Measurements from ENCODE around the gene TMEM47.

DNA sequence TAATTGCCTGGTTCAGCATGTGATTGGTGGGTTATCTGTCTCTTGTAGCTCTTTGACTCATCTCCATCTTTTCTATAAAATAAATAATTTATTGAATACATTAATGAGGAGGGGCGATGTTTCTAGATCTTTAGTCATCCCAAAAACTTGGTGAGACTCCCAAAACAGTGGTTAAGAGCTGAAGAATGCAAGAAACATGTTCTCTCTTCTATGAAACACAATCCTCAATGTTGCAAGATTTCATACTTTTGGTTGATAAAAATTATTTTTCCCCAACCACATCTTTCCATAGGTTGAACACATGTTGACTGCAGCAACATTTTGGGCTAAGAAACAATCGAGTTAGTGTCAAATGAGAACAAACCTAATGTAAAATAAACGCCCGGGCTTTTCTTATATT lies 1.2 kb upstream of the TMEM47 start:
- TF ChIP-seq POLR2A (IDR thresholded peaks at IDR 0.05): no peak
- TF ChIP-seq, protein P1, sequence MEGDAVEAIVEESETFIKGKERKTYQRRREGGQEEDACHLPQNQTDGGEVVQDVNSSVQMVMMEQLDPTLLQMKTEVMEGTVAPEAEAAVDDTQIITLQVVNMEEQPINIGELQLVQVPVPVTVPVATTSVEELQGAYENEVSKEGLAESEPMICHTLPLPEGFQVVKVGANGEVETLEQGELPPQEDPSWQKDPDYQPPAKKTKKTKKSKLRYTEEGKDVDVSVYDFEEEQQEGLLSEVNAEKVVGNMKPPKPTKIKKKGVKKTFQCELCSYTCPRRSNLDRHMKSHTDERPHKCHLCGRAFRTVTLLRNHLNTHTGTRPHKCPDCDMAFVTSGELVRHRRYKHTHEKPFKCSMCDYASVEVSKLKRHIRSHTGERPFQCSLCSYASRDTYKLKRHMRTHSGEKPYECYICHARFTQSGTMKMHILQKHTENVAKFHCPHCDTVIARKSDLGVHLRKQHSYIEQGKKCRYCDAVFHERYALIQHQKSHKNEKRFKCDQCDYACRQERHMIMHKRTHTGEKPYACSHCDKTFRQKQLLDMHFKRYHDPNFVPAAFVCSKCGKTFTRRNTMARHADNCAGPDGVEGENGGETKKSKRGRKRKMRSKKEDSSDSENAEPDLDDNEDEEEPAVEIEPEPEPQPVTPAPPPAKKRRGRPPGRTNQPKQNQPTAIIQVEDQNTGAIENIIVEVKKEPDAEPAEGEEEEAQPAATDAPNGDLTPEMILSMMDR (IDR thresholded peaks at IDR 0.05): no peak
